Astrocyte of the cerebellum (primary cell): Measurements from ENCODE around the gene CCDC83.

Experiments
- DNase-seq: peaks from one replicate; pipeline ENCODE4 v3.0.0-alpha.2; 2011; ENCODE audit warnings: low read depth
- H3K4me3 ChIP-seq: 2 replicates; pipeline ENCODE4 v1.5.1; 2011; ENCODE audit warnings: mild to moderate bottlenecking, low read depth, low read length, moderate library complexity
- CTCF ChIP-seq: IDR thresholded peaks from 2 replicates; pipeline ENCODE4 v1.5.1; 2012; ENCODE audit warnings: low read length, low read depth, moderate library complexity, mild to moderate bottlenecking; ENCODE audit errors: missing control alignments
- in situ Hi-C: cut with HindIII; loops from 2 replicates; pipeline ENCODE4 v1.10.0; 2017; ENCODE audit warnings: low sequenced_read_pairs

CCDC83 gene

GRCh38 chr11:85822814-85823213 is 32.4 kb upstream of the CCDC83 start:
- no peak overlapping the region for H3K4me3 ChIP-seq
- DNase-seq, result no peak
- no peak for TF ChIP-seq CTCF
- in situ Hi-C loops, result no loop called here

GRCh38 chr11:85823816-85824215 is 31.4 kb upstream of the CCDC83 start:
- no peak for DNase-seq
- H3K4me3 ChIP-seq, result no peak overlapping the region
- in situ Hi-C loops, result no loop called here
- TF ChIP-seq CTCF, result no peak

- in situ Hi-C loops, result no loop called here
These were observed 29.6 kb upstream of the CCDC83 start for GRCh38 chr11:85825616-85826015.

GRCh38 chr11:85826116-85826855 is 28.9 kb upstream of the CCDC83 start:
- H3K4me3 ChIP-seq, result no peak overlapping the region
- in situ Hi-C loops, result no loop called here
- TF ChIP-seq CTCF, result peak; percentile 69
- no peak for DNase-seq

More at GRCh38 chr11:85825616-85826015, 29.6 kb upstream of the CCDC83 start:
- DNase-seq, result no peak
- TF ChIP-seq CTCF, result no peak
- no peak overlapping the region for H3K4me3 ChIP-seq

GRCh38 chr11:85827748-85828639 is 27.2 kb upstream of the CCDC83 start:
- no peak overlapping the region for H3K4me3 ChIP-seq
- DNase-seq, result peak; percentile 80
- in situ Hi-C loops, result no loop called here
- no peak for TF ChIP-seq CTCF

- in situ Hi-C loops, result no loop called here
- TF ChIP-seq CTCF, result no peak
- no peak for DNase-seq
- no peak overlapping the region for H3K4me3 ChIP-seq
These were observed 26.6 kb upstream of the CCDC83 start for GRCh38 chr11:85828640-85828978.
